ENCODE results near the gene TPCN1. TPM values are rescaled to one million over a fixed set of nuclear protein-coding genes. Genes with fewer than 3 reads are reported as not detected.

TPCN1 gene
- total RNA-seq, 4 donors from 2014 or later, result 15.5 to 48.8 (median 34.5) TPM

DNA sequence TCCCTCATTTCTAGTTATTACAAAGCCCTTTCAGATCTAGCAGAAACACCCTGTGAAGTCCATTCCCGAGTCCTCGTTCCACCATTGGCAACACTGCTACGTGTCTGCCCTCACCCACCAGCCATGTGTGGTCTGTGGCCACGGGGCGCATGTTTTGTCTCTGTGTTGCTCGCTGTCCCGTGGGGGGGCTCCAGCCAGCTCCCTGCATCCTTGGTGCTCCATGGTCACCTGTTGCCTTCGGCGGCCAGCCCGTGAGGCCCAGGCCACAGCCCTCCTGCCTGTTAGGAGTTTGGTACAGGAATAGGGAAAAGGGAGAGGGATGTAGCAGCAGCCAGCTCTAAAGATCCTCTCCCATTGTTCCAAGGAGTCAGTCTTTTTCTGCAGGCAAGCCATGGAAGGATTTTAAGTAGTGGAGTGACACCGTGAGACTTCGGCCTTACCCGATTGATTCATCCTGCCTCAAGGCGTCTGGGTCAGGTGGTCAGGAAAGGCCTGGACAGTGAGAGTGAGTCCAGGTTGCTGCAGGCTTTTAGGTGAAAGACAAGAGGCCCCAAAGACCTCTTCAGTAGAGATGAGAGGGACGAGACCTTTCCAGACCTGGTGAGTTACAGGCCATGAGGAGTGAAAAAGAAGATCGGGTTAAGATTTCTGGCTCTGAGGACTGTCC lies 30.3 kb downstream of the TPCN1 start:
- H3K4me1 ChIP-seq, result peaks cover 7 to 17% (median 12%) of the 10 kb centered on the region in 3 donors
- H3K9me3 ChIP-seq, result peaks cover 0 to 12% (median 0%) of the 10 kb centered on the region in 3 donors
- TF ChIP-seq CTCF (IDR thresholded peaks at IDR 0.05) (no peak), POLR2A (IDR thresholded peaks at IDR 0.05) (no peak)
- no peak overlapping the region for H3K27ac ChIP-seq
- peaks cover 0 to 66% (median 0%) of the 10 kb centered on the region in 3 donors for H3K36me3 ChIP-seq
- no peak for DNase-seq
- intact Hi-C loops (cut with DNase I), result no loop called here
- no peaks in the 10 kb centered on the region for H3K27me3 ChIP-seq
- 79 to 91% methylated on average over 8 to 12 of the region's 16 CpGs for WGBS, 2 donors
- no peak overlapping the region for H3K4me3 ChIP-seq

DNA sequence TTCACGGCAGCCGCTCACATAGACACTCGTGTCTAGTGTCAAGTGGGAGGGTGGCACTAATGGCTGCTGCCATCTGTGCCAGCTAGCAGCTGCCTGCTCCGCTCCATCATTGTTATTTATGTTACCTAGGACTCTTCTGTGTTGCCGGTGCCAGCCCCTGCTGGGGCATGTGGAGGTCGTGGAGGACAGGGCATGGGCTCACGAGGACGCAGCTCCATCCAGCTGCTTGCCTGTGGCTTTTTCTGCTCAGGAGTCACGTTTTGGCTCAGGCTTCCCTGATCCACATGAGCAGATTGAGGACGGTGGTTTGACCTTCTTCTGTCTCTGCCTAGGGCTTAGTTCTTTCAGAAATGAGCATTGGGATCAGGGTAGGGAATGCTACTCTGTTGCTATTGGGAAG lies 31.2 kb downstream of the TPCN1 start:
- WGBS, 2 donors, result 78 to 88% methylated on average over 5 to 7 of the region's 10 CpGs
- Histone ChIP-seq H3K4me3 (no peak overlapping the region), H3K36me3 (peaks cover 0 to 72% (median 0%) of the 10 kb centered on the region in 3 donors), H3K4me1 (peaks cover 0 to 7% (median 3%) of the 10 kb centered on the region in 3 donors), H3K27me3 (no peaks in the 10 kb centered on the region), H3K27ac (no peak overlapping the region), H3K9me3 (peaks cover 0 to 12% (median 0%) of the 10 kb centered on the region in 3 donors)
- intact Hi-C loops (cut with DNase I), result no loop called here
- TF ChIP-seq POLR2A (IDR thresholded peaks at IDR 0.05) (no peak), CTCF (IDR thresholded peaks at IDR 0.05) (no peak)
- DNase-seq, result no peak

DNA sequence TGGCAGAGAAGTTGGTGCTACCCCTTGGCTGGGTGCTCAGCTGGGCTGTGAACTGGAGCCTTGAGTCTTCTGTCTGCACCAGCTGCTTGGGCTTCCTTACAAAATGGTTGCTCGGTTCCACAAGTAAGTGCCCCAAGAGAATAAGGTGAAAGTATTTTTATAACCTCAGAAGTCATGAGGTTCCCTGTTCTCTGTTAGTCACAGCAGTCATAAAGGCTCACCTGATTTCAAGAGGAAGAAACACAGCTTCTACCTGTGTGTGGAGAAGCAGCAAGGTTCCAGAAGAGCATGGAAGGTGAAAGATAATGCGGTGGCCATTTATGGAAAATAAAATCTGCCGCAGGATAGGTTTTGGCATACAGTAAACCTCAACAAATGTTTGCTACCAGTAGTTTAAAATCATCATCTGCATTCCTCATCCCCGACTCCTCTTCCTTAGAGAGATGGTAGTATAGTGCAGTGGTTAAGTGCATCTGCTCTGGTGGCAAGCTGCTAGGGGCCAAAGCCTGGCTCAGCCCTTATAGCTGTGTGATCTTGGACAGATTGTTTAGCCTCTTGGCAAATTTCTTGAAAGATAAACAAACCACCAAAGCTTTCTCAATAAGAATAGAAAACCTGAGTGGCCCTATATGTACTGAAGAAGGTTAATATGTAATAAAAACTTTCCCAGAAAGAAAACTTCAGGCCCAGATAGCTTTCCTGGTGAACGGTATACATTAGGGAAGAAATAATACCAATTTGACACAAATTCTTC lies 32.4 kb downstream of the TPCN1 start:
- WGBS, 2 donors, result 89 to 94% methylated on average over 4 to 5 of the region's 5 CpGs
- intact Hi-C loops (cut with DNase I), result no loop called here
- H3K27ac ChIP-seq, result no peak overlapping the region

GRCh38 chr12:113254298-113254697 lies 33.0 kb downstream of the TPCN1 start:
- peaks cover 0 to 61% (median 0%) of the 10 kb centered on the region in 3 donors for H3K36me3 ChIP-seq
- no peak overlapping the region for H3K4me3 ChIP-seq
- no peak for DNase-seq
- TF ChIP-seq CTCF (IDR thresholded peaks at IDR 0.05), result no peak
- TF ChIP-seq POLR2A (IDR thresholded peaks at IDR 0.05), result no peak
- 95 to 96% methylated on average over 4 of the region's 4 CpGs for WGBS, 2 donors
- H3K27me3 ChIP-seq, result no peaks in the 10 kb centered on the region
- intact Hi-C loops (cut with DNase I), result no loop called here
- H3K4me1 ChIP-seq, result peaks cover 0 to 14% (median 4%) of the 10 kb centered on the region in 3 donors
- H3K9me3 ChIP-seq, result peaks cover 0 to 12% (median 0%) of the 10 kb centered on the region in 3 donors
- H3K27ac ChIP-seq, result no peak overlapping the region

More for the DNA sequence above, 32.4 kb downstream of the TPCN1 start:
- TF ChIP-seq CTCF (IDR thresholded peaks at IDR 0.05) (no peak), POLR2A (IDR thresholded peaks at IDR 0.05) (no peak)
- no peaks in the 10 kb centered on the region for H3K27me3 ChIP-seq
- peaks cover 0 to 66% (median 0%) of the 10 kb centered on the region in 3 donors for H3K36me3 ChIP-seq
- H3K4me3 ChIP-seq, result no peak overlapping the region
- H3K4me1 ChIP-seq, result peaks cover 0 to 8% (median 0%) of the 10 kb centered on the region in 3 donors
- DNase-seq, result no peak
- peaks cover 0 to 12% (median 0%) of the 10 kb centered on the region in 3 donors for H3K9me3 ChIP-seq

GRCh38 chr12:113257564-113257963 lies 36.3 kb downstream of the TPCN1 start:
- no peak for DNase-seq
- intact Hi-C loops (cut with DNase I), result no loop called here
- Histone ChIP-seq H3K36me3 (peaks cover 0 to 55% (median 0%) of the 10 kb centered on the region in 3 donors), H3K27ac (no peak overlapping the region), H3K4me3 (no peak overlapping the region), H3K9me3 (peaks cover 0 to 12% (median 0%) of the 10 kb centered on the region in 3 donors), H3K4me1 (peaks cover 9 to 45% (median 10%) of the 10 kb centered on the region in 3 donors), H3K27me3 (no peaks in the 10 kb centered on the region)
- no peak for TF ChIP-seq POLR2A (IDR thresholded peaks at IDR 0.05)
- no peak for TF ChIP-seq CTCF (IDR thresholded peaks at IDR 0.05)
